Cerebellar cortex (tissue), 1 donor: ENCODE data around the gene CCDC63.

Experiments used
- DNase-seq: peaks from one replicate; pipeline ENCODE4 v3.0.0-alpha.2; 2015; ENCODE audit warnings: low spot score

The CCDC63 gene

DNA sequence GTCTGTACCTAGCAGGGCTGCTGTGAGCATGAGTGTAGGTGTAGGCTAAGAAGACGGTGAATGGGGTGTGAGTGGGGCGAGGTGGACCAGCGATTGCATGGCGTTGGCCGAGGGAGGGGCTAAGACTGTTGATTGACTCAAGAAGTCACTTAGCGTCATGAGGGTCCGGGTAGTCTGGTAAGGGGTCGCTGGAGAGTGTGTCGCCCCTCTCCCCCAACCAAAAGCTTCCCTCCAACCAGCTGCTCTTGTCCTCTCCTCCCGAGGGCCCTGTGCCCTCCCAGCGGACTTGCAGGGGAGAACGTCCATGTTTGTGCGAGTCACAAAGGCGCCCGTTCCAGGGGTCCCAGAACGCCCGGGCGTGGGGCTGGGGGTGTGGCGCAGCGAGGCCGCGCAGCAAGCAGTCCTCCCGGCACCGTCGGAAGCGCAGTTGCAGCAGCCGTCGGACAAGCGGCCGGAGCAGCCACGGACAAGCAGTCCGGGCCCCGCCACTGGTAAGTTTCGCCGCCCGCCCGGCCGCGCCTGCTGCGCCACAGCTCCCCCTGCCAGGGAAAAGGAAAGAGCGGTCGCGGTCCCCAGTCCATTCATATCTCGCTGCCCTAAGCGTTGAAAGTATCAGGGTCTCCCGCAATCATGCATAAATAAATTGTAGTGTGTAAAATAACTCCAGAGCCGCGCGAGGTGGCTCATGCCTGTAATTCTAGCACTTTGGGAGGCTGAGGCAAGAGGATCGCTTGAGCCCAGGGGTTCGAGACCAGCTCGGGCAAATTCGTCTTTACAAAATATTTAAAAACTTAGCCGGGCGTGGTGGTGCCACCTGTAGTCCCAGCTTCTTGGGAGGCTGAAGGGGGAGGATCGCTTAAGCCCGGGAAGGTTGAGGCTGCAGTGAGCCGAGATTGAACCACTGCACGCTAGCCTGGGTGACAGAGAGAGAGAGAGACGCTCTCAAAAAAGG is at the start of gene CCDC63:
Gene CCDC63, plus strand, starts transcription at position 373 of the 952 bp plus-strand sequence. CDS start 5,968 bp downstream, outside the sequence.
- no peak for DNase-seq

DNA sequence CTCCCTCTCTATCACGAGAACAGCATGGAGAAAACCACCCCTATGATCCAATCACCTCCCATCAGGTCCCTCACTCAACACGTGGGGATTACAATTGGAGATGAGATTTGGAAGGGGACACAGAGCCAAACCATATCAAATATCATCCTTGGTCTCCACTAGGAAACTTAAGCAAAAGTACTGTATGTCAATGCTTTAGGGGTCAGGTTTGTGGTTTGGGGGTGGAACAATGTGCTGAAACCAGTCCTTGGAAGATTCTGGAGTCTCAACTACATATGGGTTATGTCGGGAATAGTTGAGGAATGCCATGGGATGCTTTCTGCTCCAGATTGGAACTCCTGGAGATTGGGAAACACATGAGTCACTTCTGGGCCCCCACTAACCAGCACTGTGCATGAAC is 48.3 kb upstream of the CCDC63 start:
- no peak for DNase-seq

DNA sequence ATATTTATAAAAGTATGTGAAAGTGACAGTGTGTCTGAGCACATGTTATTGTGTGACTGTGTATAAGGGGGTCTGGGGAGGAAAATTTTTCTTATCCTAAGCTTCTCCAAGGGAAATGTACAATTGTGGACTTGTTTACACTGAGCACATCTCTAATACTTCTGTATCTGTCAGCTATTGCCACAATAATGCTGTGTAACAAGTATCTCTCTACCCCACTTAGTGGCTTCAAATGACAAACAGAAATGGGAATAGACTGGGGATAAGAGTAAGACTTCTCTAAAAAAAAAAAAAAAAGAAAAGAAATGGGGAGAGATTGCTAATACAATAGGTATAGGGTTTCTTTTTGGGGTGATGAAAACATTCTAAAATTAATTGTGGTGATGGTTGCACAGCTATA is 44.3 kb upstream of the CCDC63 start:
- DNase-seq: no peak

DNA sequence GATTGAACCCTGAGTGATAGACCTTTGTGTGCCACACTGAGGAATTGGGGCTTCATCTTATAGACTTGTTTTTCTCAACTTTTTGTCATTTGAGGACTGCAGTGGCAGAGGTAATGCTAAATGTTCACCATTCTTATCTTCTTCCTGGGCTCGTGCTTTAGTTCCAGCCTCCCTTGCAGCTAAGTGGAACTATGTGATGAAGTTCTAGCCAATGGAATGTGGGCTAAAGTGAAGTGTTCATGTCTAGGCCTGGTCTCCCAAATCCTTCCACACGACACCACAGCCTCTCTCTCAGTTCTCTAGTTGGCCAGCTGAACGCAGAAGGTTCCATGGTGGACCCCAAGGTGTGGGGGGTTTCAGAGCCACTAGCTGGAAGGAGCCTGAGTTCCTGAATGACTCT is 42.4 kb upstream of the CCDC63 start:
- DNase-seq: no peak

DNA sequence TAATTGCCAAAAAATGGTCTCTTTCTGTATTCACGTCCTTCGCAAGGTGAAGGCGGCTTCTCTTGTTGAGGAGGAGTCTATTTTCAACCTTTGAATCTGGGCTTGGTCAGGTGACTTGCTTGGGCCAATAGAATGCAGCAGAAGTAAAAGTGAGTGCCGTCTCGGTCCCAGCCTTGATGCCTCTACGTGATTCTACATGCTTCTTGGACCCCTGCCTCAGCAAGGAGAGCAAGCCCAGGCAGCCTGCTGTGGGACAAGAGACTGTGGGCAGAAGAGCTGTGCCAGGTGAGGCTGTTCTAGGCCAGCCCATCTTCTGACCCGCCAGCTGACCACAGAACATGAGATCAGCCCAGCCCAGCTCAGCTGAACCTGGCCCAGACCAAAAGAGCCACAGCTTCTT is 39.1 kb upstream of the CCDC63 start:
- DNase-seq: no peak

DNA sequence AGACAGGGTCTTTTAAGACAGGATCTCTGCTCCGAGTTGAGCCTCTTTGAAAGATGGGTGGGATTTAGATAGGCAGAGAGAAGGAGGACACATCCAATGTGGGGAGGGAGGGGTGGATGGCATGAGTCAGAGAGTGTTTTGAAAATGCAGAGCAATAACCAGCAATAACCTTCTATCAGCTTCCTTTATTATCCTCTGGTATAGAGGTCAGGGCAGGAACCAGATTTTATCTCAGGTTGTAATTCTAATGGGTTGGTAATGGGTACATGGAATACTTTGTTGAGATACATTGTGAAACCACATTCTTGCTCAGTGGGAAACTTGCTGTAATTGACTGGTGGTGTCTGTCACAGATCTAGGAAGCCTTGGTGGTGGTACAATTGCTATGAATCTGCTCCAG is 37.6 kb upstream of the CCDC63 start:
- DNase-seq: no peak

DNA sequence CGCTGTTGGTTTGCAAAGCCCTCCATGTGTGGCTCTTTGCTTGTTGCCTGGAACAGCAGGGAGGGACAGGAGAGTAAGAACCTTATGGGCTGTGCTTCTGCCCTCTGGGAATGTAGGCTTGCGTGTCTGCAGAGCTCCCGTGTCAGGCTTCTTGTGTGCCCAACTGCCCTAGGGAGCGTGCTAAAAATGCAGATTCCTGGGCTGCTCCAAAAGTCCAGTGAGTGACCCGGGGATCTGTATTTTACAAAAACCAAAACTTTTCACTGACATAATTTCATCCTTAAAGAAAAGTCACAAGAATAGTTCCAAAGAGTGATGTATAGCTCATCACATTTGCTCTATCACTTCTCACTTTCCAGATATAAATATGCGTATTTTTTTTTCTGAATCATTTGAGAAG is 34.8 kb upstream of the CCDC63 start:
- no peak for DNase-seq

DNA sequence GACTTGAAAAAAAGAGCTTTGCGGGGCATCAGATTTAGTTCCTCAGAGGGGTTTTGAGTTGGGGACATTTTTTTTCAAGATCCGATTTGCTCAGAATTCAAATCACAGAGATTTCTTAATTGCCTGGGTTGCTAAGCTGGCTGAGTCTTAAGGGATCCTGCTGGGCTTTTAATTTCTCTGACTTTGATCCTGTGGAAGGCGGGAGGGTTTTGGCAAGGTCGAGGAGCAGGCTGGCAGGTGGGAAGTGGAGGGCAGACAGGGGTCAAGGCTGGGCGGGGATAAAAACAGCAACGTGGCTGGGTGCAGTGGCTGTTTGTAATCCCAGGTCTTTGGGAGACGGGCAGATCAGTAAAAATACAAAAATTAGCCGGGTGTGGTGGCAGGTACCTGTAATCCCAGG is 33.5 kb upstream of the CCDC63 start:
- no peak for DNase-seq

DNA sequence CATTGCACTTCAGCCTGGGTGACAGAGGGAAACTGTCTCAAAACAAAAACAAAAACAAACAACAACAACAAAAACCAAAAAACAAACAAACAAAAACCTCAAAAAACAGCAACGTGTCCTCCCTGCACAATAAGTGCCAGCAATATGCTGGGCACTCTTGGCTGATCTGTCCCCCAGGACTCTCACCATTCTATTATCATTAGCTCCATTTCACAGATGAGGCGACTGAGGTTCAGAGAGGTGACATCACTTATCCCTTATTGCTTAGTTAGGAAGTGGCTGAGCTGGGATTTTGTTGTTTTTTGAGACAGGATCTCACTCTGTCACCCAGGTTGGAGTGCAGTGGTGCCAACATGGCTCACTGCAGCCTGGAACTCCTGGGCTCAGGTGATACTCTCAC is 33.0 kb upstream of the CCDC63 start:
- DNase-seq: no peak

DNA sequence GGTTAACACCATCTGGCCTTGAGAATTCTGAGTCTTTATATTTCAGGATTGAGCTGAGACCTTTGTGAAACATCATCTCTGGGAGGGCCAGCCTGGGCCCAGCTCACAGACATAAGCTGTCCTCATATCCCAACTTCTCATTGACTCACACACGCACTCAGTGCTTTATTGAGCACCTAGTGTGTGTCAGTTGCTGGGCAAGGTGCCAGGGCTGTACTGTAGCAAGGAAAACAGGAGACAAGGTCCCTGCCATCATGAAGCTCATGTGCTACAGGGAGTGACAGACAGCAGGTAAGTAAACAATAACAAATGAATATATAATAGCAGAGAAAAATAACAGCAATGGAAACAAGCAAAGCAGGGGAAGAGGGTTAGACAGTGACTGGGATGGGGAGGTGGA is 30.5 kb upstream of the CCDC63 start:
- DNase-seq: no peak

DNA sequence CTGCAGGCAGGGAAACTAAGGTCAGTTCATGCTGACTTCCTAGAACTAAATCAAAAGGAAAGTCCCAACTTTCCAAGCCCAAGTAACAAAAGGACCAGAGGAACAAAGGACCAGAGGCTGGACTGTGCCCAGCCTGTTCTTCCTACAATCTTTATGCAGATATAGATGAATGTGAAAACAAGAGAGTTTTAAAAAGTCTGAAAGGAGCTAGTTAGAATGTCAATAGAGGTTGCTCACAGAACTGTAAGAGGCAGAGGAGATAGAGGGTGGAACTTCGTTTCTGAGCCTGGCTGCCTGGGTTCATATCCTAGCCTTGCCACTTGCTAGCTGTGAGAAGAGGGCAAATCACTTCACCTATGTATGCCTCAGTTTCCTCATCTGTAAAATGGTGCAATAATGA is 30.0 kb upstream of the CCDC63 start:
- DNase-seq: no peak

DNA sequence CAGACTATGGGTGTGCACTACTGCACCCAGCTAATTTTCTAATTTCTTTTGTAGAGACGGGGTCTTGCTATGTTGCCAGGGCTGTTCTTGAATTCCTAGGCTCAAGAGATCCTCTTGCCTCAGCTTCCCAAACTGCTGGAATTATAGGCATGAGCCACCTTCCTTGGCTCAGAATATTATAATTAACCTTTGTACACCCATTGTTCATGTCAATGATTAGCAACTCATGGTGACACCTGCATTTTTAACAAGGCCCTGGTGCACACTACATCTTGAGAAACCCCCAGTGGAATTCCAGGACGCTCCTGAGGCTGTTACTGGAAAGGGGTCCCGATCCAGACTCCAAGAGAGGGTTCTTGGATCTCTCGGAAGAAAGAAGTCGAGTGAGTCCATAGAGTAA is 28.3 kb upstream of the CCDC63 start:
- no peak for DNase-seq

DNA sequence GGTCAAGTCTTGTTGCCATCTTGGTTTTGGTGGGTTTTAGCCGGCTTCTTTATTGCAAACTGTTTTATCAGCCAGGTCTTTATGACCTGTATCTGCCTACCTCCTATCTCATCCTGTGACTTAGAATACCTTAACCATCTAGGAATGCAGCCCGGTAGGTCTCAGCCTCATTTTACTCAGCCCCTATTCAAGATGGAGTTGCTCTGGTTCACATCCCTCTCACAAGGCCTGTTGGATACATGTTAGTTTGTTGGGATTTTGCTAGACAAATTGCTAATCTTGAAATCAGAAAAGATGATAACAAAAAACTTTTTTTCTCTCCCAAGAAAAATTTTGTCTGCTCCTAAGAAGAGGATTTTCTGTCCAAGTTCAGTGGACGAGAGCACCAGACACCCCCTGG is 27.6 kb upstream of the CCDC63 start:
- no peak for DNase-seq

DNA sequence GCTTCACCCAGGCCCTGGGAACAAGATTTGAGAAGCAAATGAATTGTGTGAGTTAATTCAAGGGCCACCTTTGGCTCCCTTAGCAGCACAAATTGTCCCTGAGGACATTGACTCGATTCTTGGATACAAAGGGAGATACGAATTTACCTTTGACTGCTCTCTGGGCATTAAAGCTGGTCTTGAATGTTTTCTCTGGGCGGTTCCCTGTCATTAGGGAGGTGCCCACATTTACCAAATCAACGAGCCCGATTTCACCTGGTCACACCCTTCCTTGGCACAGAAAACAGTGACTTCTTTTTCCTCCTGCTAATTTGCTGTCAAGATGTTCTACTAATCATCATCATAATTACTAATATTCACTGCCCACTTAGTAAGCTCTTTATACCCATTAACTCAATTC is 27.1 kb upstream of the CCDC63 start:
- DNase-seq: no peak

DNA sequence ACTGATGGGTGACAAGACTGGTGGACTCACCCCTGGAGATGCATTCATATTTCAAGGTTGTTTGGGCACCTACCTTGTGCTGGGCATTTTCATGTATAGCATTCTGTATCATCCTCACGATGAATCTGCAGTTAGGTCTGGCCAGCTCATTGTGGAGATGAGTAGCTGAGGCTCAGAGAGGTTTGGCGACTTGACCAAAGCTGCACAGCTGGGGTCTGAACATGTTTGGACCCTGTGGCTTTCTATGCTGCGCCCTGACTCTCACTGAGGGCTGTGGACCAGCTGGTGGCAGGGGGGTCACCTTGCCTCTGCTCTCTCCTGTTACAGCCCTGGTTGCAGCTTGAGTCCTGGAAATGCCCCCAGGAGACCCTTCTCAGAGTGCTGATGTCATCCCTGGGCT is 24.9 kb upstream of the CCDC63 start:
- DNase-seq: no peak

DNA sequence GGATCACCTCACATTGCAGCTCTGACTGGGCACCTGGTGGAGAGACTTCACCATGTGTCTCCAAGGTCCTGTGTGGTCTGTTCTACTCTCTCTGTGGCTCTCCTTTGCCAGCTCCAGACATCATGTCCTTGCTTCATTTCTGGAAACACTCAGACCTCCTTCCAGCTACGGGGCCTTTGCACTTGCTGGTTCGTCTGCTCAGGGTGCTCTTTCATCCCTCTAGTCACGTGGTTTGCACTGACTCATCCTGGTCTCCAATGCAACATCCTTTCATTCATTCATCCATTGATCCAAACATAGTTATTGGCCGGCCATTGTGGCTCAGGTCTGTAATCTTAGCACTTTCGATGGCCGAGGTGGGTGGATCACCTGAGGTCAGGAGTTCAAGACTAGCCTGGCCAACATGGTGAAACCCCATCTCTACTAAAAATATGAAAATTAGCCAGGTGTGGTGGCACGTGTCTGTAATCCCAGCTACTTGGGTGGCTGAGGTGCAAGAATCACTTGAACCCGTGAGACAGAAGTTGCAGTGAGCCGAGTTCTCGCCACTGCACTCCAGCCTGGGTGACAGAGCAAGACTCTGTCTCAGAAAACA is 23.9 kb upstream of the CCDC63 start:
- no peak for DNase-seq

DNA sequence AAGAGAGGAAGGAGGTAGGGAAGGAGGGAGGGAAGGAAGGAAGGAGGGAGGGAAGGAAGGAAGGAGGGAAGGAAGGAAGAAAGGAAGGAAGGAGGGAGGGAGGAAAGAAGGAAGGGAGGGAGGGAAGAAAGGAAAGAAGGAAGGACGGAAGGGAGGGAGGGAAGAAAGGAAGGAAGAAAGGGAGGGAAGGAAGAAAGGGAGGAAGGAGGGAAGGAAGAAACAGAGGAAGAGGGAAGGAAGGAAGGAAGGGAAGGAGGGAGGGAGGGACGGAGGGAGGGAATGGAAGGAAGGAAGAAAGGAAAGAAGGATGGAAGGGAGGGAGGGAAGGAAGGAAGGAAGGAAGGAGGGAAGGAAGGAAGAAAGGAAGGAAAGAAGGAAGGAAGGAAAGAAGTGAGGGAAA is 22.4 kb upstream of the CCDC63 start:
- DNase-seq: no peak

DNA sequence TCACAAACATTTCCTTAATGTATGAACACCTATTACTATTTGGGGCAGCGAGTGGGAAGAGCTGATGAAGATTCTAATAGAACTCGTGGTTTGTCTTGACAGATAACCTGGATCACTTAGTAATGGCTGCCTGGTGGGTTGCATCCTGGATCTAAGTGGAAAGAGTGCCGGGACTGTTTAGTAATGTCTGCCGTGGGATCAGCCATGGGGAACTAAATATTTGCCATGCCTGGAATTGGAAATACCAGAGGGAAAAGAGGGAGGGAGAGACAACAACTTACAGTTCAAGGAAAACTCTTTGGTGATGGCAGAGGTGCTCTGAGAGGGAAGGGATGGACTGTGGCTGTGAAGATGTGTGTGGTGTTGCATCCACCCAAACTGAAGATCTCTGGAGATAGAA is 21.3 kb upstream of the CCDC63 start:
- no peak for DNase-seq

DNA sequence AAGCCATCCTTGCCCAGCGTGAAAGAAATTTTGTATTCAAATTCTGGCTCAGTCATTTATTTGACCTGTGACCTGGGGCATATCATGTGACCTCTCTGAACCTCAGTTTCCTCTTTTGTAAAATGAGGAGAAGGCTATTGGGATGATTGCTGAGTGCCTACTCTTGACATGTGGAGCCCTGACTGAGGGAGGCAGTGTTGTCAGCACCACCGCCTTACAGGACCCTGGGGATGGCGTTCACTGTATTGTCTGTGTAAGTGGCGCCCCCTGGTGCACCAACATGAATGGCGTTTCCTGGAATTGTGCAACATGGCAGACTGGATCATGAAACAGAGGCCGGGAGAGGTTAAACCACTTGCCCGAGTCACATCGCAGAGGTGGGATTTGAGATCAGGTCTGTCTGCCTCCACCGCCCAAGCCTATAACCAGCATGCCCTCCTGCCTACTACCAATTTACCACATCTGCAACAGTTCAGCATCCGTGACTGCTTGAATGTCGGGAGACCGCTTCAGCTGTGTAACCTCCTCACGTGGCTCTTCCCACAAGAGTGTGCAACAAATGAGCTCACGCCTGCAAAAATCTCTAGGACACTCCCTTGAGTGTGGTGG is 20.1 kb upstream of the CCDC63 start:
- peak; percentile 79 for DNase-seq

DNA sequence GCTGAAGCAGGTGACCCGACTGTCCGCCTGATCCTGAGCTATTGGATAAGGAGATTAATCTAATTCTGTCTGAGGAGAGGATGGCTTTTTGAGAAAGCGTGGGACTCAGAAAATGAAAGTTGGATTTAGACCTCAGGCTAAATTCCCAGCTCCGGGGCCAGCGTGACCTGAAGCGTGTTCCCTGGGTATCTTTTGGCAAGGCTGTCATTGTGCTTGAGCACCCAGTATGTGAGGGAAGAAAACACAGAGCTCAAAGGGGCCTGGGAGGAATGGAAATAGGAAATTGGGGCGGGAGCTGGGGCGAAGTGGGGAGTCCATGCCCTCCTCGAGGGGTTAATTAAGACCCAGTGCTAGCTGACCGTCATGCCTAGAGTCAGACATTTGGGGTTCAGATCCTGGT is 17.5 kb upstream of the CCDC63 start:
- no peak for DNase-seq

DNA sequence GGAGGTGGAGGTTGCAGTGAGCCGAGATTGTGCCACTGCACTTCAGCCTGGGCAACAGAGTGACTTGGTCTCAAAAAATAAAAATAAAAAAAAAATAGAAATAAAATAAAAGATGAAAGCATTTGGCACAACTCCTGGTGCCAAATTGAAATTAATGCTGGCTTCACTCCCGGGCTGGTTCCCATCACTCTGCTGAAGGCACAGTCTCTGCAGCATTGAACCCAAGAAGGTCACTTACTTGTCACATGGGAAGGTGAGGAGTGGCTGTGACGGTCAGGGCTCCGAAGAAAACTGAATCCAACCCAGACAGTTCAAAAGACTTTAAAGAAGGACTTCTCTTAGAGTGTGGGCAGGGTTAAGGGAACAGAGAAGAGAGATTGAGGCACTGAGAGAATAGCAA is 10.5 kb upstream of the CCDC63 start:
- no peak for DNase-seq

DNA sequence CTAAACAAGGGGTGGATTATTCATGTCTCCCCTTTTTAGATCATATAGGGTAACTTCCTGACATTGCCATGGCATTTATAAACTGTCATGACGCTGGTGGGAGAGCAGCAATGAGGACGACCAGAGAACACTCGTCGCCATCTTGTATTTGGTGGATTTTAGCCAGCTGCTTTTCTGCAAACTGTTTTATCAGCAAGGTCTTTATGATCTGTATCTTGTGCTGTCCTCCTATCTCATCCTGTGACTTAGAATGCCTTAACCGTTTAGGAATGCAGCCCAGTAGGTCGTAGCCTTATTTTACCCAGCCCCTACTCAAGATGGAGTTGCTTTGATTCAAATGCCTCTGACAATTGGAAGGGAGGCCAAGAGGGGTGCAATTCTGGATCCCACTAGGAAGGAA is 5.8 kb upstream of the CCDC63 start:
- no peak for DNase-seq

DNA sequence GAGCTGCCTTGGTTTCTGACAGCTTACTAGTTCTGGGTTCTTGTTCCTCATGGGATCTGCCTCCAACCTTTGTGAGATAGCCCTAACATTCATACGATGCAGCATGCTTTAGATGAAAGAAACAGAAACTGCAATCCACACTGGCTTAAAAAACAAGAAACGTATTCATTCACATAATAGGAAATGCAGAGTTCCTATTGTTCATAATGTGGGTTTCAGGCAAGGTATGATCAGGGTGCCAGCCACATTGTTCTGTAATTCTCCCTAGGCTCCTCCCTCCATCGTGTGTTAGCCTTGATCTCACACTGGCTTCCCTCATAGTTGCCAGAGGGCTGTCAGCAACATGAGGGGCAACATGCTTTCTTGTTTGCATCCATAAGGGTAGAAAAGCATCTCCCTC is 2.7 kb upstream of the CCDC63 start:
- no peak for DNase-seq
